GM19099 (cell line): ENCODE results near the gene EGFL6.
A peak's percentile ranks its signal among the peaks of the same experiment; 100 is the strongest.

Experiments
- POLR2A ChIP-seq: IDR thresholded peaks from 3 replicates; pipeline ENCODE4 v1.6.1; 2011; ENCODE audit warnings: low read depth; ENCODE audit not compliant: insufficient read length; ENCODE audit errors: extremely low read depth

Gene EGFL6

GRCh38 chrX:13638826-13639225 lies 69.4 kb downstream of the EGFL6 start:
- TF ChIP-seq POLR2A: no peak

GRCh38 chrX:13645464-13646153 lies 76.2 kb downstream of the EGFL6 start:
- no peak for TF ChIP-seq POLR2A

GRCh38 chrX:13646154-13646549 lies 76.8 kb downstream of the EGFL6 start:
- TF ChIP-seq POLR2A: no peak

- TF ChIP-seq POLR2A: no peak
These were observed 78.4 kb downstream of the EGFL6 start for GRCh38 chrX:13647709-13648212.

GRCh38 chrX:13649838-13650237 lies 80.4 kb downstream of the EGFL6 start:
- no peak for TF ChIP-seq POLR2A

GRCh38 chrX:13650318-13650717 lies 80.9 kb downstream of the EGFL6 start:
- TF ChIP-seq POLR2A: no peak

- no peak for TF ChIP-seq POLR2A
These were observed 81.7 kb downstream of the EGFL6 start for GRCh38 chrX:13651150-13651549.

- TF ChIP-seq POLR2A: no peak
These were observed 82.9 kb downstream of the EGFL6 start for GRCh38 chrX:13652287-13652793.

- TF ChIP-seq POLR2A: peak; percentile 82
These were observed 83.7 kb downstream of the EGFL6 start, which contains the start of gene TCEANC for GRCh38 chrX:13652850-13653693. Gene TCEANC (plus strand): TSS chrX:13653141. CDS start chrX:13662509, 9,368 bp downstream.

GRCh38 chrX:13654116-13654515 lies 84.7 kb downstream of the EGFL6 start:
- TF ChIP-seq POLR2A: no peak

GRCh38 chrX:13655674-13656073 lies 86.3 kb downstream of the EGFL6 start:
- no peak for TF ChIP-seq POLR2A

GRCh38 chrX:13658602-13659001 lies 89.2 kb downstream of the EGFL6 start:
- no peak for TF ChIP-seq POLR2A

- TF ChIP-seq POLR2A: no peak
These were observed 89.7 kb downstream of the EGFL6 start for GRCh38 chrX:13659063-13659462.

- TF ChIP-seq POLR2A: no peak
These were observed 92.4 kb downstream of the EGFL6 start for GRCh38 chrX:13661735-13662288.

- no peak for TF ChIP-seq POLR2A
These were observed 93.0 kb downstream of the EGFL6 start for GRCh38 chrX:13662355-13662791.
